BJ (cell line): ENCODE measurements around the gene MAN1B1. TPM values are rescaled to one million over a fixed set of nuclear protein-coding genes. Genes with fewer than 3 reads are reported as not detected.

Experiments used
- CTCF ChIA-PET: fragments of 350-600 bp; formaldehyde crosslinking; extraction: SDS; loops from one replicate; lab custom pipeline; 2021; ENCODE audit warnings: antibody characterized with exemption, inconsistent platforms; lab: Yijun Ruan, JAX
- POLR2A ChIA-PET: fragments of 300-600 bp; sonication (Branson Sonifier 250); formaldehyde crosslinking; extraction: SDS; loops from one replicate; lab custom pipeline; 2021; ENCODE audit warnings: antibody characterized with exemption; lab: Charles Lee
- DNase-seq: peaks from one replicate; pipeline ENCODE4 v3.0.0-alpha.2; 2011; ENCODE audit warnings: low read depth
- H3K27me3 ChIP-seq: 2 replicates; pipeline ENCODE4 v1.6.0; 2011; ENCODE audit warnings: low read length; ENCODE audit not compliant: control insufficient read depth, insufficient read depth
- H3K36me3 ChIP-seq: 2 replicates; pipeline ENCODE4 v1.5.1; 2011; ENCODE audit warnings: low read length; ENCODE audit not compliant: control insufficient read depth, insufficient read depth
- H3K4me3 ChIP-seq: 2 replicates; pipeline ENCODE4 v1.5.1; 2011; ENCODE audit warnings: low read depth, mild to moderate bottlenecking, control low read depth, low read length
- polyA plus RNA-seq: library from polyadenylated mRNA; depleted of rRNA; stranded (reverse); fragments of >200 nt; gene quantifications from 2 replicates; pipeline ENCODE4 v1.2.3, GENCODE V29; 2011
- TF ChIP-seq, protein P1 (sequence below): IDR thresholded peaks from 2 replicates; pipeline ENCODE4 v1.5.1; 2011; ENCODE audit warnings: low read depth, mild to moderate bottlenecking, control low read depth, inconsistent platforms, low read length, moderate library complexity; ENCODE audit not compliant: insufficient read depth

Gene MAN1B1
- polyA plus RNA-seq, 1 experiment: 80.0 TPM

DNA sequence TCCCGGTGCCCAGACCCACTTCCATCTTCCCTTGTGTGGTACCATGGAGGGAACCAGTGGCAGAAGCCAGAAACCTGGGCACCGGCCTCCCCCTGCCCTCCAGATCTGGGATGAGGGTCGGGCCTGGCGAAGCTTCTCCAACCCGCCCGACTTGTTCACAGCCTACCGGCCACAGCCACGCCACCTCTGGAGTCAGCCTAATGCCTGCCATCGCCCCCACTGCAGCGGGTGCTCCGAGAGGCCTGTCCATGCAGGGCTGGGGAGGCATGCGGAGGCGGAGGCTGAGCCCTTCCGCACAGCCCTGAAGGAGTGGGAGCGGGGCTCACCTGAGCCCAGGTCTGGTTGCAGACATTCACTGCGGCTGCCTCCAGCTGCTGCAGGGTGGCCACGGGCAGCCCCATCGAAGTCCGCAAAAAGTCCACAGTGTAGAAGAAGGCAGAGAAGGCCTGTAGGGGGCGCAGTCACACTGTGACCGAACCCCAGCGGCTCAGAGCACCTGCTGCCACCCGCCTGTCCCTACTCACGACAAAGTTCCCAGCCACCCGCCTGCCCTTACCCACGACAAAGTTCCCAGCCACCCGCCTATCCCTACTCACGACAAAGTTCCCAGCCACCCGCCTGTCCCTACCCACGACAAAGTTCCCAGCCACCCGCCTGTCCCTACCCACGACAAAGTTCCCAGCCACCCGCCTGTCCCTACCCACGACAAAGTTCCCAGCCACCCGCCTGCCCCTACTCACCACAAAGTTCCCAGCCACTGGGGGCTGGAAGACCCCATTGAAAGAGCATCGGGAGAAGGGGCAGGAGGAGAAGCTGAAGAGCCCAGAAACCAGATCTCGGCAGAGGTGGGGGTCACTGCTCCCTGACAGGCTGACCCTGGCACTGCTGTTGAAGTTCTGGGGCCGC is 37.0 kb upstream of the MAN1B1 start:
- peaks cover 18% of the 10 kb centered on the region for H3K27me3 ChIP-seq
- no peak overlapping the region for H3K4me3 ChIP-seq
- TF ChIP-seq, protein P1, sequence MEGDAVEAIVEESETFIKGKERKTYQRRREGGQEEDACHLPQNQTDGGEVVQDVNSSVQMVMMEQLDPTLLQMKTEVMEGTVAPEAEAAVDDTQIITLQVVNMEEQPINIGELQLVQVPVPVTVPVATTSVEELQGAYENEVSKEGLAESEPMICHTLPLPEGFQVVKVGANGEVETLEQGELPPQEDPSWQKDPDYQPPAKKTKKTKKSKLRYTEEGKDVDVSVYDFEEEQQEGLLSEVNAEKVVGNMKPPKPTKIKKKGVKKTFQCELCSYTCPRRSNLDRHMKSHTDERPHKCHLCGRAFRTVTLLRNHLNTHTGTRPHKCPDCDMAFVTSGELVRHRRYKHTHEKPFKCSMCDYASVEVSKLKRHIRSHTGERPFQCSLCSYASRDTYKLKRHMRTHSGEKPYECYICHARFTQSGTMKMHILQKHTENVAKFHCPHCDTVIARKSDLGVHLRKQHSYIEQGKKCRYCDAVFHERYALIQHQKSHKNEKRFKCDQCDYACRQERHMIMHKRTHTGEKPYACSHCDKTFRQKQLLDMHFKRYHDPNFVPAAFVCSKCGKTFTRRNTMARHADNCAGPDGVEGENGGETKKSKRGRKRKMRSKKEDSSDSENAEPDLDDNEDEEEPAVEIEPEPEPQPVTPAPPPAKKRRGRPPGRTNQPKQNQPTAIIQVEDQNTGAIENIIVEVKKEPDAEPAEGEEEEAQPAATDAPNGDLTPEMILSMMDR: peak; percentile 65
- CTCF ChIA-PET: interaction anchor here (0.6 to 4.3 kb wide), 8 partner anchors 11 to 501 kb away, joined by 3 to 153 read pairs (median 4); partner anchors contain the start of gene SAPCD2
- POLR2A ChIA-PET: no interaction called here
- no peak for DNase-seq
- no peaks in the 10 kb centered on the region for H3K36me3 ChIP-seq

DNA sequence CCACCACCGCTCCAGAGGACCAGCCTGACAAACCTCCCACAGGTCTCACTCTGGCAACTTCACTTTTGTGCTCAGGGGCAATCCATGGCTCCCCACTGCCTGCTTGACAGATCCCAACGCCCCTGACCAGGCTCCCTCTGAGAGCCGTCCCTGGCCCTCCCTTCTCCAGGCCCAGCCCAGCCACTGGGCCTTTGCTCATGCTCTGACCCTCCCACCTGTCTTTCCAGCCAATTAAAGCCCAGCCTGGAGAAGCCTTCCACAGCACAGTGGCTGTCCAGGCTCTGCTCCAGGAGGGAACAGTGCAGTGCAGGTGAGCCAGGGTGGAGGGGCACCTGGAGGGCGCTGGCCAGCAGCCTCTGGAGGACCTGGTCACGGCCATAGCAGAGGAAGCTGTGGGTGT is 36.2 kb upstream of the MAN1B1 start:
- H3K27me3 ChIP-seq: peaks cover 18% of the 10 kb centered on the region
- ChIA-PET CTCF (interaction anchor here (2.6 to 3.2 kb wide), 2 partner anchors 15 to 21 kb away, joined by 12 to 17 read pairs; no protein-coding TSS in a partner anchor), POLR2A (no interaction called here)
- no peaks in the 10 kb centered on the region for H3K36me3 ChIP-seq
- no peak overlapping the region for H3K4me3 ChIP-seq
- DNase-seq: no peak
- TF ChIP-seq, protein P1: no peak

DNA sequence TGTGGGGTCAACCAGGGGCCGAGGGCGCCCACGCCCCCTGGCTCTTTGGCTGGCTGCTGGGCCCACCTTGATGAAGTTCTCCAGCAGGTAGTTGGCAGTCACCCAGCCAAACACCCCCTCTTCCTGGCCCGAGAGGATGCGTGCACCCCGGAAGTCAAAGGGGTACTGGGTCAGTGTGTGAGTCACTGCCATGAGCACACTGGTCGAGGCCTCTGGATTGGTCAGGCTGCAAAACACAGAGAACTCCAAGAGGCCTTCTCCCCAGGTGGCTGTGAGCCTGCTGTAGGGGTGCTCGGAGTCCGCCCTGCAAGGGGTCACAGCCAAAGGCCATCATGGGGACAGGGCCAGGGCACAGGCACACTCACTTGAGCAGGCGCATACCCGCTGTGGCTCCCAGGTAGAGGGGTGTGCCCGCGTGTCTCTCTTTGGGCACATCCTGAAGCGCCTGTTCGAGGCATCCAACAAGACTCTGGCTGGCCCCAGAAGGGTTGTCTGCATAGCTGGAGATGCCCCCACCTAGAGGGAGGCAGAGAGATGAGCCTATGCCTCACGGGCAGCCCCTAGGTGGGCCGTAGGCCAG is 35.5 kb upstream of the MAN1B1 start:
- DNase-seq: no peak
- H3K27me3 ChIP-seq: peaks cover 18% of the 10 kb centered on the region
- POLR2A ChIA-PET: no interaction called here
- CTCF ChIA-PET: interaction anchor here (2.1 to 5.6 kb wide), 3 partner anchors 13 to 16 kb away, joined by 8 to 49 read pairs (median 17); no protein-coding TSS in a partner anchor
- TF ChIP-seq, protein P1: no peak
- H3K4me3 ChIP-seq: no peak overlapping the region
- no peaks in the 10 kb centered on the region for H3K36me3 ChIP-seq

DNA sequence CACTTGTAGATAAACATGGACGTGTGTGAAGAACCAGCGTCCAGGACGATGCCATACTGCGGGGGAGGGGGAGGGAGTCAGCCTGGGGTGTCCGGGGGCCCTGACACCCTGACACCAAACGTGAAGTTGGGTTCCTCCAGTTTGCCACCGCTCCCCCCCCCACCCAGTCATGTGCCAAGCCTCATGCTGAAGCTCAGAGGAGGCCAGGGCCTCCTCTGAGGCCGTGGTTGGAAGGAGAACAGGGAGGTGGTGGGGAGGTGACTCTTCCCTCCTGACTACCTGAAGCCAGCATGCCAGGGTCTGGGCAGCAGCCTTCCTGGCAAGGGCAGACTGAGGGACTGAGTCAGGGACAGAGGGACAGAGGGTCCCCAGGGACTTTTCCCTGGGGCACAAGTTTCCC is 34.5 kb upstream of the MAN1B1 start:
- ChIA-PET POLR2A (no interaction called here), CTCF (interaction anchor here (0.6 to 5.6 kb wide), 7 partner anchors 12 to 146 kb away, joined by 3 to 49 read pairs (median 3); partner anchors contain the start of gene SAPCD2)
- TF ChIP-seq, protein P1: no peak
- no peak overlapping the region for H3K4me3 ChIP-seq
- H3K27me3 ChIP-seq: peaks cover 19% of the 10 kb centered on the region
- no peaks in the 10 kb centered on the region for H3K36me3 ChIP-seq
- DNase-seq: no peak
